Panc1 (cell line): Measurements from ENCODE around the gene PACSIN1.

ENCODE experiments used
- CTCF ChIP-seq: fragments of 450-650 bp; IDR thresholded peaks from 2 replicates; pipeline ENCODE4 v1.5.1; 2017; ENCODE audit warnings: mild to moderate bottlenecking
- POLR2AphosphoS5 ChIP-seq: IDR thresholded peaks from 2 replicates; pipeline ENCODE4 v1.6.1; 2012; ENCODE audit warnings: mild to moderate bottlenecking, low read depth, low read length, moderate library complexity
- SIN3A ChIP-seq: IDR thresholded peaks from 2 replicates; pipeline ENCODE4 v1.6.1; 2012; ENCODE audit warnings: low read depth, mild to moderate bottlenecking, low read length, moderate library complexity, borderline replicate concordance; ENCODE audit not compliant: insufficient read depth
- TCF7L2 ChIP-seq: IDR thresholded peaks from 2 replicates; pipeline ENCODE4 v1.6.1; 2011; ENCODE audit warnings: mild to moderate bottlenecking, low read depth, low read length, inconsistent platforms

- no peak for TF ChIP-seq CTCF
- TF ChIP-seq POLR2AphosphoS5: no peak
- no peak for TF ChIP-seq TCF7L2
- TF ChIP-seq SIN3A: no peak
These were observed 46.2 kb downstream of the PACSIN1 start for GRCh38 chr6:34511915-34512737.
